ENCODE results near the gene NISCH.

DNA sequence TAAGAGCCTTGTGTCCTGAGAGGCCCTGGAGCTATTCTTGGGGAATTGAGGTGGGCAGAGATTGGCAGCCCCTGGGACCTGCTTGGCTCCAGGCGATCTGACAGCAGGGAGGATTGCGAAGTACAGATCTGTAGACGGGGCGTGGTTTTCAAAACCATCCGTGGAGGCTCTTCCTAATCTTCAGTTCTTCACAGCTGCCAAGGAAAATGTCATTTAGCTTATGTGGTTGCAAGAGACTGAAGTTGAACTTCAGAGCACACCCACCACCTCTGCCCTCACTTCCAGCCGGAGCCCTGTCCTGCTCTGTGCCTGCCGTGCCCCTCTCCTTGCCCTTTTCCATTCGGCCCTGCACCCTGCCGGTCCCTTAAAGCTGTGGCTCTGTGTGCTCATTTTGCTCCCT is 12.9 kb downstream of the NISCH start:
- TF ChIP-seq, protein P1, sequence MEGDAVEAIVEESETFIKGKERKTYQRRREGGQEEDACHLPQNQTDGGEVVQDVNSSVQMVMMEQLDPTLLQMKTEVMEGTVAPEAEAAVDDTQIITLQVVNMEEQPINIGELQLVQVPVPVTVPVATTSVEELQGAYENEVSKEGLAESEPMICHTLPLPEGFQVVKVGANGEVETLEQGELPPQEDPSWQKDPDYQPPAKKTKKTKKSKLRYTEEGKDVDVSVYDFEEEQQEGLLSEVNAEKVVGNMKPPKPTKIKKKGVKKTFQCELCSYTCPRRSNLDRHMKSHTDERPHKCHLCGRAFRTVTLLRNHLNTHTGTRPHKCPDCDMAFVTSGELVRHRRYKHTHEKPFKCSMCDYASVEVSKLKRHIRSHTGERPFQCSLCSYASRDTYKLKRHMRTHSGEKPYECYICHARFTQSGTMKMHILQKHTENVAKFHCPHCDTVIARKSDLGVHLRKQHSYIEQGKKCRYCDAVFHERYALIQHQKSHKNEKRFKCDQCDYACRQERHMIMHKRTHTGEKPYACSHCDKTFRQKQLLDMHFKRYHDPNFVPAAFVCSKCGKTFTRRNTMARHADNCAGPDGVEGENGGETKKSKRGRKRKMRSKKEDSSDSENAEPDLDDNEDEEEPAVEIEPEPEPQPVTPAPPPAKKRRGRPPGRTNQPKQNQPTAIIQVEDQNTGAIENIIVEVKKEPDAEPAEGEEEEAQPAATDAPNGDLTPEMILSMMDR (IDR thresholded peaks at IDR 0.05; ENCODE audit: low read depth, low read length, poor library complexity, severe bottlenecking) = no peak
- TF ChIP-seq EZH2phosphoT487 (IDR thresholded peaks at IDR 0.05; ENCODE audit: borderline replicate concordance, low read length) = no peak

Data from DOHH2 (cell line).